Neural progenitor cell (in vitro differentiated cells): ENCODE measurements around the gene ZIM2.

Experiments
- CTCF ChIP-seq: fragments of 200-600 bp; sonication (generic); IDR thresholded peaks from 2 replicates; pipeline ENCODE4 v1.5.1; 2017; ENCODE audit warnings: antibody characterized with exemption, mild to moderate bottlenecking
- EZH2phosphoT487 ChIP-seq: fragments of 200-600 bp; sonication (generic); IDR thresholded peaks from 2 replicates; pipeline ENCODE4 v1.6.1; 2017; ENCODE audit warnings: antibody characterized with exemption

- TF ChIP-seq CTCF = no peak
- TF ChIP-seq EZH2phosphoT487 = no peak
Observed at GRCh38 chr19:56808717-56809392, 31.7 kb downstream of the ZIM2 start.
